K562 (cell line): ENCODE data around the gene NLK.

Experiments
- BRCA1 ChIP-seq, 2 experiments: fragments of 450-650 bp in 1 of 2; sonication (generic) in 1 of 2; formaldehyde crosslinking in 1 of 2; IDR thresholded peaks; 2 replicates each; pipeline versions ENCODE4 v1.5.0 to v1.6.1; 2017 to 2020; ENCODE audit warnings: mild to moderate bottlenecking in 1 of 2, missing genetic modification reagents in 1 of 2
- KDM2B ChIP-seq: fragments of 250-450 bp; sonication (Bioruptor Pico); IDR thresholded peaks from 2 replicates; pipeline ENCODE4 v1.8.0; 2021; ENCODE audit warnings: mild to moderate bottlenecking, moderate library complexity
- SAP30 ChIP-seq: fragments of 200-600 bp; sonication (generic); IDR thresholded peaks from 2 replicates; pipeline ENCODE4 v1.6.1; 2012; ENCODE audit warnings: borderline replicate concordance, low read depth, mild to moderate bottlenecking, moderate library complexity, low read length, control low read depth, inconsistent platforms; ENCODE audit not compliant: insufficient read depth, poor library complexity, severe bottlenecking
- STAG1 ChIP-seq: sonication (generic); formaldehyde crosslinking; IDR thresholded peaks from 2 replicates; pipeline ENCODE4 v1.5.0; 2020; ENCODE audit warnings: missing genetic modification reagents, borderline replicate concordance
- TCF7 ChIP-seq: sonication (generic); IDR thresholded peaks from 2 replicates; pipeline ENCODE4 v1.6.1; 2016; ENCODE audit warnings: antibody characterized with exemption, borderline replicate concordance
- TF ChIP-seq, protein P1 (sequence below), 3 experiments: IDR thresholded peaks in 2 of 3; conservative IDR thresholded peaks in 1 of 3; 2 replicates each; pipeline ENCODE4 v1.5.1; 2011 to 2012; ENCODE audit warnings: low read length in 3 of 3, mild to moderate bottlenecking in 3 of 3, control low read depth in 2 of 3, improper control_type of control experiment in 1 of 3, inconsistent platforms in 1 of 3, low read depth in 1 of 3, mixed read lengths in 1 of 3, moderate library complexity in 1 of 3; ENCODE audit not compliant: insufficient read depth in 2 of 3
- TF ChIP-seq, protein P2 (sequence below): fragments of 250-450 bp; sonication (Bioruptor Pico); IDR thresholded peaks from 2 replicates; pipeline ENCODE4 v1.4.0; 2020; ENCODE audit warnings: mild to moderate bottlenecking, moderate library complexity
- TF ChIP-seq, protein P3 (sequence below): fragments of 250-450 bp; sonication (Bioruptor Pico); IDR thresholded peaks from 2 replicates; pipeline ENCODE4 v1.8.0; 2022; ENCODE audit warnings: moderate library complexity, mild to moderate bottlenecking, inconsistent platforms

DNA sequence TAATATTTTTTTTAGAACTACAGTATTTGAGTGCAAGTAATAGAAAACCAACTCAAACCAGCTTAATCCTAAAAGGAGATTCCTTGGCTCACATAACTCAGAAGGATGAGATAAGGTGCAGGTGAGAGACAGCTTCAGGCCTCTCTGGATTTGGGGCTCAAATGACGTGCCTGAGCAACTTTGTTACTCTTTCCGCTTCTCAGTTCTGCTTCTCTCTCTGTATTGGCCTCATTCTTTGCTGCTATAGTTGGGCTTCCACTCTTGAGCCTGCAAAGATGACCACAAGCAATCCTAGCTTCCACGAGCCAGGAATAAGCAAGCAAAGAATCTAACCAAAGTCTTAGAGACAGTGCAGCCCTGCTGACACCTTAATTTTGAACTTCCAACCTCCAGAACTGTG is 45.0 kb upstream of the NLK start:
- TF ChIP-seq STAG1 (no peak), TCF7 (no peak), SAP30 (no peak), BRCA1 (IDR thresholded peaks at IDR 0.05) (no peak), BRCA1 (CRISPR knock-in tag; IDR thresholded peaks at IDR 0.05) (no peak), KDM2B (CRISPR knock-in tag) (no peak)
- TF ChIP-seq, protein P1, sequence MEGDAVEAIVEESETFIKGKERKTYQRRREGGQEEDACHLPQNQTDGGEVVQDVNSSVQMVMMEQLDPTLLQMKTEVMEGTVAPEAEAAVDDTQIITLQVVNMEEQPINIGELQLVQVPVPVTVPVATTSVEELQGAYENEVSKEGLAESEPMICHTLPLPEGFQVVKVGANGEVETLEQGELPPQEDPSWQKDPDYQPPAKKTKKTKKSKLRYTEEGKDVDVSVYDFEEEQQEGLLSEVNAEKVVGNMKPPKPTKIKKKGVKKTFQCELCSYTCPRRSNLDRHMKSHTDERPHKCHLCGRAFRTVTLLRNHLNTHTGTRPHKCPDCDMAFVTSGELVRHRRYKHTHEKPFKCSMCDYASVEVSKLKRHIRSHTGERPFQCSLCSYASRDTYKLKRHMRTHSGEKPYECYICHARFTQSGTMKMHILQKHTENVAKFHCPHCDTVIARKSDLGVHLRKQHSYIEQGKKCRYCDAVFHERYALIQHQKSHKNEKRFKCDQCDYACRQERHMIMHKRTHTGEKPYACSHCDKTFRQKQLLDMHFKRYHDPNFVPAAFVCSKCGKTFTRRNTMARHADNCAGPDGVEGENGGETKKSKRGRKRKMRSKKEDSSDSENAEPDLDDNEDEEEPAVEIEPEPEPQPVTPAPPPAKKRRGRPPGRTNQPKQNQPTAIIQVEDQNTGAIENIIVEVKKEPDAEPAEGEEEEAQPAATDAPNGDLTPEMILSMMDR (IDR thresholded peaks at IDR 0.05 in 2 of 3, conservative IDR thresholded peaks at IDR 0.05 in 1 of 3; ENCODE audit: insufficient read depth in 2 of 3, low read depth in 1 of 3, low read length in 3 of 3), result no peak
- TF ChIP-seq, protein P2, sequence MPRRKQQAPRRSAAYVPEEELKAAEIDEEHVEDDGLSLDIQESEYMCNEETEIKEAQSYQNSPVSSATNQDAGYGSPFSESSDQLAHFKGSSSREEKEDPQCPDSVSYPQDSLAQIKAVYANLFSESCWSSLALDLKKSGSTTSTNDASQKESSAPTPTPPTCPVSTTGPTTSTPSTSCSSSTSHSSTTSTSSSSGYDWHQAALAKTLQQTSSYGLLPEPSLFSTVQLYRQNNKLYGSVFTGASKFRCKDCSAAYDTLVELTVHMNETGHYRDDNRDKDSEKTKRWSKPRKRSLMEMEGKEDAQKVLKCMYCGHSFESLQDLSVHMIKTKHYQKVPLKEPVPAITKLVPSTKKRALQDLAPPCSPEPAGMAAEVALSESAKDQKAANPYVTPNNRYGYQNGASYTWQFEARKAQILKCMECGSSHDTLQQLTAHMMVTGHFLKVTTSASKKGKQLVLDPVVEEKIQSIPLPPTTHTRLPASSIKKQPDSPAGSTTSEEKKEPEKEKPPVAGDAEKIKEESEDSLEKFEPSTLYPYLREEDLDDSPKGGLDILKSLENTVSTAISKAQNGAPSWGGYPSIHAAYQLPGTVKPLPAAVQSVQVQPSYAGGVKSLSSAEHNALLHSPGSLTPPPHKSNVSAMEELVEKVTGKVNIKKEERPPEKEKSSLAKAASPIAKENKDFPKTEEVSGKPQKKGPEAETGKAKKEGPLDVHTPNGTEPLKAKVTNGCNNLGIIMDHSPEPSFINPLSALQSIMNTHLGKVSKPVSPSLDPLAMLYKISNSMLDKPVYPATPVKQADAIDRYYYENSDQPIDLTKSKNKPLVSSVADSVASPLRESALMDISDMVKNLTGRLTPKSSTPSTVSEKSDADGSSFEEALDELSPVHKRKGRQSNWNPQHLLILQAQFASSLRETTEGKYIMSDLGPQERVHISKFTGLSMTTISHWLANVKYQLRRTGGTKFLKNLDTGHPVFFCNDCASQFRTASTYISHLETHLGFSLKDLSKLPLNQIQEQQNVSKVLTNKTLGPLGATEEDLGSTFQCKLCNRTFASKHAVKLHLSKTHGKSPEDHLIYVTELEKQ (CRISPR knock-in tag), result no peak
- TF ChIP-seq, protein P3, sequence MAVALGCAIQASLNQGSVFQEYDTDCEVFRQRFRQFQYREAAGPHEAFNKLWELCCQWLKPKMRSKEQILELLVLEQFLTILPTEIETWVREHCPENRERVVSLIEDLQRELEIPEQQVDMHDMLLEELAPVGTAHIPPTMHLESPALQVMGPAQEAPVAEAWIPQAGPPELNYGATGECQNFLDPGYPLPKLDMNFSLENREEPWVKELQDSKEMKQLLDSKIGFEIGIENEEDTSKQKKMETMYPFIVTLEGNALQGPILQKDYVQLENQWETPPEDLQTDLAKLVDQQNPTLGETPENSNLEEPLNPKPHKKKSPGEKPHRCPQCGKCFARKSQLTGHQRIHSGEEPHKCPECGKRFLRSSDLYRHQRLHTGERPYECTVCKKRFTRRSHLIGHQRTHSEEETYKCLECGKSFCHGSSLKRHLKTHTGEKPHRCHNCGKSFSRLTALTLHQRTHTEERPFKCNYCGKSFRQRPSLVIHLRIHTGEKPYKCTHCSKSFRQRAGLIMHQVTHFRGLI (CRISPR knock-in tag), result no peak
